ENCODE measurements around the gene OSBPL6. TPM values are rescaled to one million over a fixed set of nuclear protein-coding genes. Genes with fewer than 3 reads are reported as not detected.

The OSBPL6 gene
- total and polyA plus RNA-seq, 9 of the 15 experiments (the other 6 are each of a cell fraction or from before 2014, with no cell fraction given), result 3.4 to 12.7 (median 9.3) TPM

DNA sequence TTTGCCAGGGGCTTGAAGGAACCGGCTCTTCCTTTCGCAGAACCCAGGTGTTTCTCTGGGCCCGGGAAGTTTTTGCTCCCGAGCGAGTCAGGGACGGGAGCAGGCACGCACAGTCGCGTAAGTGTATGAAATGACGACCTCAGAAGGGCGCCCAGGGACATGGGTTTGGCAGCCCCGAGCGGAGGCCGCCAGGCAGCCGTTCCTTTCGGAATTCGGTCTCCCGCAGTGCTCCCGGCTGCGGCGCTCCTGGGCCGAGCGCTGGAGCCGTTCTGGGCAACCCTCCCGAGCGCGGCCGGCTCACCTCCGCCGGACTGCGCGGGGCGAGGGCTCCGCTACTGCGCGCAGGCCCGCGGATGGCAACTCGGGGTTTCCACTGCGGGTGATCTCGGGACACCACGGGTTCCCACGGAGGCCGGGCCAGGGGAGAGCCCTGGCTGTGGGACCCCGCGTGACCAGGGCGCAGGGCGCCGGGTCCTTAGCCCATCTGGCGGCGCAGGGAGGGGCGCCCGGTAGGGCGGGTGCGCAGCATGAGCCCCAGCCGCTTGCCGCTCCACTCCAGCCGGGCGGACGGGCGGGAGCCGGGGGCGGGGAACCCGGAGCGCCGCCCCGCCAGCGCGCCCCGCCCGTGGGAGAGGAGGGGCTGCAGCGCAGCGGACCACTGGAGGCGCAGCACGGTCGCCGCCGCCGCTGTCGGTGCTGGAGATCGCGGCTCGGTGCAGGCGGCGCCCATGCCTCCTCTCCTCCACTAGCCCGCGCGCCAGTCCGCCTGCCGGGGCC is at the start of gene OSBPL6 (continued):
- TF ChIP-seq, protein P1, sequence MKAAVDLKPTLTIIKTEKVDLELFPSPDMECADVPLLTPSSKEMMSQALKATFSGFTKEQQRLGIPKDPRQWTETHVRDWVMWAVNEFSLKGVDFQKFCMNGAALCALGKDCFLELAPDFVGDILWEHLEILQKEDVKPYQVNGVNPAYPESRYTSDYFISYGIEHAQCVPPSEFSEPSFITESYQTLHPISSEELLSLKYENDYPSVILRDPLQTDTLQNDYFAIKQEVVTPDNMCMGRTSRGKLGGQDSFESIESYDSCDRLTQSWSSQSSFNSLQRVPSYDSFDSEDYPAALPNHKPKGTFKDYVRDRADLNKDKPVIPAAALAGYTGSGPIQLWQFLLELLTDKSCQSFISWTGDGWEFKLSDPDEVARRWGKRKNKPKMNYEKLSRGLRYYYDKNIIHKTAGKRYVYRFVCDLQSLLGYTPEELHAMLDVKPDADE (conservative IDR thresholded peaks at IDR 0.05; ENCODE audit: control insufficient read depth, low read depth, low read length), result peak; percentile 59; the same call in 1 of the 2 replicates
- peak; percentile 70 for TF ChIP-seq SMAD4 (CRISPR knock-in tag; conservative IDR thresholded peaks at IDR 0.05)
- TF ChIP-seq FOXP1 (CRISPR knock-in tag; IDR thresholded peaks at IDR 0.05), result 0 out of 2 replicates have a peak, but pooled peaks have one; percentile 61
- TF ChIP-seq HMGN3 (IDR thresholded peaks at IDR 0.05; ENCODE audit: borderline replicate concordance, extremely low read depth, insufficient read length, low read depth, low read length), result peak; percentile 64
- peak; percentile 71; the same call in 1 of the 2 replicates for TF ChIP-seq SAFB (IDR thresholded peaks at IDR 0.05; ENCODE audit: borderline replicate concordance, low read depth, low read length)
- TF ChIP-seq CBX1 (IDR thresholded peaks at IDR 0.05; ENCODE audit: low read depth), result 0 out of 2 replicates have a peak, but pooled peaks have one; percentile 36
- TF ChIP-seq, protein P2, sequence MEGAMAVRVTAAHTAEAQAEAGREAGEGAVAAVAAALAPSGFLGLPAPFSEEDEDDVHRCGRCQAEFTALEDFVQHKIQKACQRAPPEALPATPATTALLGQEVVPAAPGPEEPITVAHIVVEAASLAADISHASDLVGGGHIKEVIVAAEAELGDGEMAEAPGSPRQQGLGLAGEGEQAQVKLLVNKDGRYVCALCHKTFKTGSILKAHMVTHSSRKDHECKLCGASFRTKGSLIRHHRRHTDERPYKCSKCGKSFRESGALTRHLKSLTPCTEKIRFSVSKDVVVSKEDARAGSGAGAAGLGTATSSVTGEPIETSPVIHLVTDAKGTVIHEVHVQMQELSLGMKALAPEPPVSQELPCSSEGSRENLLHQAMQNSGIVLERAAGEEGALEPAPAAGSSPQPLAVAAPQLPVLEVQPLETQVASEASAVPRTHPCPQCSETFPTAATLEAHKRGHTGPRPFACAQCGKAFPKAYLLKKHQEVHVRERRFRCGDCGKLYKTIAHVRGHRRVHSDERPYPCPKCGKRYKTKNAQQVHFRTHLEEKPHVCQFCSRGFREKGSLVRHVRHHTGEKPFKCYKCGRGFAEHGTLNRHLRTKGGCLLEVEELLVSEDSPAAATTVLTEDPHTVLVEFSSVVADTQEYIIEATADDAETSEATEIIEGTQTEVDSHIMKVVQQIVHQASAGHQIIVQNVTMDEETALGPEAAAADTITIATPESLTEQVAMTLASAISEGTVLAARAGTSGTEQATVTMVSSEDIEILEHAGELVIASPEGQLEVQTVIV (CRISPR knock-in tag; IDR thresholded peaks at IDR 0.05; ENCODE audit: borderline replicate concordance), result no peak
- TF ChIP-seq HCFC1 (IDR thresholded peaks at IDR 0.05; ENCODE audit: low read depth, low read length), result 0 out of 2 replicates have a peak, but pooled peaks have one; percentile 5
- TF ChIP-seq, protein P3, sequence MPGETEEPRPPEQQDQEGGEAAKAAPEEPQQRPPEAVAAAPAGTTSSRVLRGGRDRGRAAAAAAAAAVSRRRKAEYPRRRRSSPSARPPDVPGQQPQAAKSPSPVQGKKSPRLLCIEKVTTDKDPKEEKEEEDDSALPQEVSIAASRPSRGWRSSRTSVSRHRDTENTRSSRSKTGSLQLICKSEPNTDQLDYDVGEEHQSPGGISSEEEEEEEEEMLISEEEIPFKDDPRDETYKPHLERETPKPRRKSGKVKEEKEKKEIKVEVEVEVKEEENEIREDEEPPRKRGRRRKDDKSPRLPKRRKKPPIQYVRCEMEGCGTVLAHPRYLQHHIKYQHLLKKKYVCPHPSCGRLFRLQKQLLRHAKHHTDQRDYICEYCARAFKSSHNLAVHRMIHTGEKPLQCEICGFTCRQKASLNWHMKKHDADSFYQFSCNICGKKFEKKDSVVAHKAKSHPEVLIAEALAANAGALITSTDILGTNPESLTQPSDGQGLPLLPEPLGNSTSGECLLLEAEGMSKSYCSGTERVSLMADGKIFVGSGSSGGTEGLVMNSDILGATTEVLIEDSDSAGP (CRISPR knock-in tag; IDR thresholded peaks at IDR 0.05), result 0 out of 2 replicates have a peak, but pooled peaks have one; percentile 16
- TF ChIP-seq, protein P4, sequence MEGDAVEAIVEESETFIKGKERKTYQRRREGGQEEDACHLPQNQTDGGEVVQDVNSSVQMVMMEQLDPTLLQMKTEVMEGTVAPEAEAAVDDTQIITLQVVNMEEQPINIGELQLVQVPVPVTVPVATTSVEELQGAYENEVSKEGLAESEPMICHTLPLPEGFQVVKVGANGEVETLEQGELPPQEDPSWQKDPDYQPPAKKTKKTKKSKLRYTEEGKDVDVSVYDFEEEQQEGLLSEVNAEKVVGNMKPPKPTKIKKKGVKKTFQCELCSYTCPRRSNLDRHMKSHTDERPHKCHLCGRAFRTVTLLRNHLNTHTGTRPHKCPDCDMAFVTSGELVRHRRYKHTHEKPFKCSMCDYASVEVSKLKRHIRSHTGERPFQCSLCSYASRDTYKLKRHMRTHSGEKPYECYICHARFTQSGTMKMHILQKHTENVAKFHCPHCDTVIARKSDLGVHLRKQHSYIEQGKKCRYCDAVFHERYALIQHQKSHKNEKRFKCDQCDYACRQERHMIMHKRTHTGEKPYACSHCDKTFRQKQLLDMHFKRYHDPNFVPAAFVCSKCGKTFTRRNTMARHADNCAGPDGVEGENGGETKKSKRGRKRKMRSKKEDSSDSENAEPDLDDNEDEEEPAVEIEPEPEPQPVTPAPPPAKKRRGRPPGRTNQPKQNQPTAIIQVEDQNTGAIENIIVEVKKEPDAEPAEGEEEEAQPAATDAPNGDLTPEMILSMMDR (IDR thresholded peaks at IDR 0.05 in 2 of 3, conservative IDR thresholded peaks at IDR 0.05 in 1 of 3; ENCODE audit: insufficient read depth in 2 of 3, low read depth in 1 of 3, low read length in 3 of 3), result peak in 2 of 3 experiments; percentile 47 to 75; a peak in 4 of 6 replicates
- TF ChIP-seq MTA3 (IDR thresholded peaks at IDR 0.05; ENCODE audit: borderline replicate concordance), result peak; percentile 68; the same call in 1 of the 2 replicates
- peak; percentile 36; the same call in 1 of the 2 replicates for TF ChIP-seq SUPT5H (IDR thresholded peaks at IDR 0.05)
- TF ChIP-seq ZNF766 (CRISPR knock-in tag; conservative IDR thresholded peaks at IDR 0.05), result no peak
- no peak for TF ChIP-seq ZNF695 (CRISPR knock-in tag; IDR thresholded peaks at IDR 0.05)
- TF ChIP-seq TOE1 (IDR thresholded peaks at IDR 0.05; ENCODE audit: borderline replicate concordance), result no peak
- peak; percentile 75; the same call in 1 of the 2 replicates for TF ChIP-seq TOE1 (CRISPR knock-in tag; IDR thresholded peaks at IDR 0.05; ENCODE audit: borderline replicate concordance, low read depth)
- peak; percentile 45; the same call in 1 of the 2 replicates for TF ChIP-seq HDAC8 (tag; IDR thresholded peaks at IDR 0.05)
- no peak for TF ChIP-seq PHB (CRISPR knock-in tag; IDR thresholded peaks at IDR 0.05)
- 0 out of 2 replicates have a peak, but pooled peaks have one; percentile 9 for TF ChIP-seq CBX5 (IDR thresholded peaks at IDR 0.05; ENCODE audit: borderline replicate concordance, low read depth)
